ENCODE data around the gene MED29. TPM values are rescaled to one million over a fixed set of nuclear protein-coding genes. Genes with fewer than 3 reads are reported as not detected.

MED29 gene
- total and polyA plus RNA-seq, 2 of the 13 experiments (the other 11 are each of a cell fraction or from before 2014, with no cell fraction given): 14.0 to 19.7 TPM

DNA sequence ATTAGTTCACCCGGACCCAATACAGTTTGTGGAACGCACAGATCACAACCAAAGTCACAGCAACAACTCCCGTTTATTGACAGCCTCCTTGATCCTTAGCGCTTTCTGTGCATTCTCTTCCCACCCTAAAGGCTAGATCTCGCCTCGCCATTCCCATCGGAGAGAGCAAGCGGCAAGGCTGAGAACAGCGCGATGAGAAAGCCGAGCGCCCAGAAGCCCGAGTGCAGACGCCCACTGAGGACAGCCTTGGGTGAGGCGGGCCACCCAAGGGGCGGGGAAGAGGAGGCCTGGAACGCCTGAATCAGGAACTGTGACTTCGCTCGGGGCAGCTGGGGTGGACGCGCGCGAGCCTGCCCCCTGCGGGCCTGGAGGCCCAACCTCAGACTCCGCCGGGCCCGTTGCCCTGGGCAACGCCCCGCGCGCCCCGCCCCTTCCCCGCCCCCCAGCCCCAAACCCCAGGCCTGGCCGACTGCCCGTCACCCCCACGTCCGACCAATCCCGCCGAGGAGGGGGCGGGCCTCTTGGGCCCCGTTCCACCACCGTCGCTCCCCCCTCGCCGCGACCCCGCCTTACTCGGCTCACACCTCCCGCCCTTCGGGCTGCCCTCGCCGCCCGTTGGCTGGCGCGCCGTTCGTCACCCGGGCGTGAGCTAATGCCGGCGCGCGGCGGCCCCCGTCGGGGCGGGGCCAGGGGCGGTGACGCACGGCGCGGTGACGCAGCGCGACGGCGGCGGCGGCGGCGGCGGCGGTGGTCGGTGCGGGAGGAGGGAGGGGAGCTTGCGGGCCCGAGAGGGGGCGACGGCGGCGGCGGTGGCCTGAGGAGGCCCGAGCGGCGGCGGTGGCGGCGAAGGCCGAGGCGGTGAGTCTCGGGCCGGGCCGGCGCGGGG, 49.2 kb upstream of the MED29 start, which contains the start of gene SAMD4B (continued):
- TF ChIP-seq CHD4 (IDR thresholded peaks at IDR 0.05; ENCODE audit: borderline replicate concordance, low read length) (no peak), SIX4 (CRISPR knock-in tag; IDR thresholded peaks at IDR 0.05) (no peak), ZNF230 (CRISPR knock-in tag; IDR thresholded peaks at IDR 0.05) (0 out of 2 replicates have a peak, but pooled peaks have one; percentile 53), SATB2 (CRISPR knock-in tag; IDR thresholded peaks at IDR 0.05) (0 out of 2 replicates have a peak, but pooled peaks have one; percentile 21), CCAR2 (optimal IDR thresholded peaks at IDR 0.05; ENCODE audit: low read depth, low read length) (no peak), ZFX (CRISPR knock-in tag; IDR thresholded peaks at IDR 0.05; ENCODE audit: low read depth) (peak; percentile 95), ZNF383 (CRISPR knock-in tag; IDR thresholded peaks at IDR 0.05; ENCODE audit: borderline replicate concordance) (0 out of 2 replicates have a peak, but pooled peaks have one; percentile 38), KLF11 (CRISPR knock-in tag; IDR thresholded peaks at IDR 0.05) (peak; percentile 78), KDM2A (CRISPR knock-in tag; IDR thresholded peaks at IDR 0.05; ENCODE audit: borderline replicate concordance, low read depth) (peak; percentile 87), ARNT (IDR thresholded peaks at IDR 0.05) (no peak), TP53 (CRISPR knock-in tag; conservative IDR thresholded peaks at IDR 0.05) (no peak), HNF4G (IDR thresholded peaks at IDR 0.05; ENCODE audit: borderline replicate concordance, low read depth, low read length) (no peak), HNF4G (CRISPR knock-in tag; IDR thresholded peaks at IDR 0.05; ENCODE audit: borderline replicate concordance, low read depth) (peak; percentile 68; the same call in 1 of the 2 replicates), ZNF891 (CRISPR knock-in tag; IDR thresholded peaks at IDR 0.05) (no peak), ZNF496 (CRISPR knock-in tag; IDR thresholded peaks at IDR 0.05; ENCODE audit: insufficient replicate concordance) (no peak), ZNF564 (CRISPR knock-in tag; IDR thresholded peaks at IDR 0.05) (no peak), PRPF4 (IDR thresholded peaks at IDR 0.05; ENCODE audit: low read depth, low read length, poor library complexity, severe bottlenecking) (no peak), GFI1 (CRISPR knock-in tag; IDR thresholded peaks at IDR 0.05; ENCODE audit: borderline replicate concordance) (no peak), CBX2 (IDR thresholded peaks at IDR 0.05; ENCODE audit: low read depth, low read length) (no peak), CBX2 (CRISPR knock-in tag; IDR thresholded peaks at IDR 0.05; ENCODE audit: low read depth) (no peak), TARDBP (CRISPR knock-in tag; IDR thresholded peaks at IDR 0.05) (peak; percentile 78), SALL2 (CRISPR knock-in tag; IDR thresholded peaks at IDR 0.05) (peak; percentile 77; the same call in 1 of the 2 replicates), ZNF572 (CRISPR knock-in tag; IDR thresholded peaks at IDR 0.05) (no peak), CENPX (CRISPR knock-in tag; IDR thresholded peaks at IDR 0.05) (no peak), FOXM1 (CRISPR knock-in tag; IDR thresholded peaks at IDR 0.05) (no peak), FOXA1 (IDR thresholded peaks at IDR 0.05) (no peak), FOXA1 (CRISPR knock-in tag; IDR thresholded peaks at IDR 0.05) (no peak; the same call in 1 of the 2 replicates), ZNF720 (CRISPR knock-in tag; IDR thresholded peaks at IDR 0.05) (no peak), PHF5A (CRISPR knock-in tag; IDR thresholded peaks at IDR 0.05; ENCODE audit: low read depth, unreplicated experiment) (peak; percentile 85), HES4 (CRISPR knock-in tag; IDR thresholded peaks at IDR 0.05; ENCODE audit: borderline replicate concordance) (0 out of 2 replicates have a peak, but pooled peaks have one; percentile 1)
- TF ChIP-seq, protein P1, sequence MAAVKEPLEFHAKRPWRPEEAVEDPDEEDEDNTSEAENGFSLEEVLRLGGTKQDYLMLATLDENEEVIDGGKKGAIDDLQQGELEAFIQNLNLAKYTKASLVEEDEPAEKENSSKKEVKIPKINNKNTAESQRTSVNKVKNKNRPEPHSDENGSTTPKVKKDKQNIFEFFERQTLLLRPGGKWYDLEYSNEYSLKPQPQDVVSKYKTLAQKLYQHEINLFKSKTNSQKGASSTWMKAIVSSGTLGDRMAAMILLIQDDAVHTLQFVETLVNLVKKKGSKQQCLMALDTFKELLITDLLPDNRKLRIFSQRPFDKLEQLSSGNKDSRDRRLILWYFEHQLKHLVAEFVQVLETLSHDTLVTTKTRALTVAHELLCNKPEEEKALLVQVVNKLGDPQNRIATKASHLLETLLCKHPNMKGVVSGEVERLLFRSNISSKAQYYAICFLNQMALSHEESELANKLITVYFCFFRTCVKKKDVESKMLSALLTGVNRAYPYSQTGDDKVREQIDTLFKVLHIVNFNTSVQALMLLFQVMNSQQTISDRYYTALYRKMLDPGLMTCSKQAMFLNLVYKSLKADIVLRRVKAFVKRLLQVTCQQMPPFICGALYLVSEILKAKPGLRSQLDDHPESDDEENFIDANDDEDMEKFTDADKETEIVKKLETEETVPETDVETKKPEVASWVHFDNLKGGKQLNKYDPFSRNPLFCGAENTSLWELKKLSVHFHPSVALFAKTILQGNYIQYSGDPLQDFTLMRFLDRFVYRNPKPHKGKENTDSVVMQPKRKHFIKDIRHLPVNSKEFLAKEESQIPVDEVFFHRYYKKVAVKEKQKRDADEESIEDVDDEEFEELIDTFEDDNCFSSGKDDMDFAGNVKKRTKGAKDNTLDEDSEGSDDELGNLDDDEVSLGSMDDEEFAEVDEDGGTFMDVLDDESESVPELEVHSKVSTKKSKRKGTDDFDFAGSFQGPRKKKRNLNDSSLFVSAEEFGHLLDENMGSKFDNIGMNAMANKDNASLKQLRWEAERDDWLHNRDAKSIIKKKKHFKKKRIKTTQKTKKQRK (IDR thresholded peaks at IDR 0.05; ENCODE audit: low read length): no peak

Measured in HepG2 (cell line).